NCI-H345 treated with DMSO at 0.1 percent for 48 hours (cell line): ENCODE results near the gene GSG1L.
"Not testable (repeated sequence)": the region's sequence is repeated elsewhere in the genome, so short reads cannot be mapped to it uniquely, and the experiment has no call there.

Experiments used
- DNase-seq: peaks from one replicate; lab custom pipeline; 2025; ENCODE audit not compliant: unreplicated experiment; lab: John Stamatoyannopoulos, UW

GSG1L gene

GRCh38 chr16:27911486-27911885 lies 152.0 kb downstream of the GSG1L start:
- no peak for DNase-seq

GRCh38 chr16:27907457-27907972 lies 156.0 kb downstream of the GSG1L start:
- DNase-seq = no peak

GRCh38 chr16:27906883-27907282 lies 156.6 kb downstream of the GSG1L start:
- no peak for DNase-seq

GRCh38 chr16:27903046-27903655 lies 160.4 kb downstream of the GSG1L start:
- DNase-seq = no peak

GRCh38 chr16:27902551-27902950 lies 161.0 kb downstream of the GSG1L start:
- DNase-seq = no peak

- no peak for DNase-seq
These were observed 161.6 kb downstream of the GSG1L start for GRCh38 chr16:27901956-27902355.

- no peak for DNase-seq
These were observed 163.8 kb downstream of the GSG1L start for GRCh38 chr16:27899736-27900135.

- DNase-seq = no peak
These were observed 169.1 kb downstream of the GSG1L start for GRCh38 chr16:27894386-27894785.

GRCh38 chr16:27892879-27893278 lies 170.6 kb downstream of the GSG1L start:
- DNase-seq = no peak

- no peak for DNase-seq
These were observed 172.6 kb downstream of the GSG1L start for GRCh38 chr16:27890866-27891265.

- no peak for DNase-seq
These were observed 173.5 kb downstream of the GSG1L start for GRCh38 chr16:27890006-27890405.

- no peak for DNase-seq
These were observed 179.9 kb downstream of the GSG1L start for GRCh38 chr16:27883576-27883975.

- no peak for DNase-seq
These were observed 183.2 kb downstream of the GSG1L start for GRCh38 chr16:27880287-27880686.

GRCh38 chr16:27879601-27880247 lies 183.8 kb downstream of the GSG1L start:
- DNase-seq = no peak

GRCh38 chr16:27872627-27873026 lies 190.9 kb downstream of the GSG1L start:
- DNase-seq = not testable (repeated sequence)

- DNase-seq = no peak
These were observed 193.3 kb downstream of the GSG1L start for GRCh38 chr16:27870116-27870798.

GRCh38 chr16:27869411-27869810 lies 194.1 kb downstream of the GSG1L start:
- DNase-seq = no peak

- DNase-seq = no peak
These were observed 195.3 kb downstream of the GSG1L start for GRCh38 chr16:27868180-27868579.

GRCh38 chr16:27867122-27868110 lies 196.1 kb downstream of the GSG1L start:
- peak; percentile 6 for DNase-seq

- no peak for DNase-seq
These were observed 200.1 kb downstream of the GSG1L start for GRCh38 chr16:27863377-27863776.

GRCh38 chr16:27862953-27863352 lies 200.6 kb downstream of the GSG1L start:
- no peak for DNase-seq
